Liver (tissue), 9 donors: ENCODE results near the gene IL24. TPM values are rescaled to one million over a fixed set of nuclear protein-coding genes. Genes with fewer than 3 reads are reported as not detected.

ENCODE experiments used
- DNase-seq: peaks from one replicate; pipeline ENCODE4 v3.0.0-alpha.2; 2017; ENCODE audit warnings: low spot score
- H3K27ac ChIP-seq, 2 donors: one replicate each; pipeline ENCODE4 v1.7.0; 2013; ENCODE audit warnings: inconsistent platforms in 2 of 2, low read length in 2 of 2, control low read depth in 1 of 2, low read depth in 1 of 2, mild to moderate bottlenecking in 1 of 2
- H3K27me3 ChIP-seq, 4 donors: one replicate each; pipeline versions ENCODE4 v1.6.1 to v1.7.0; 2013; ENCODE audit warnings: low read length in 3 of 4, inconsistent platforms in 1 of 4, mild to moderate bottlenecking in 1 of 4, moderate library complexity in 1 of 4; ENCODE audit not compliant: control insufficient read depth in 4 of 4, insufficient read depth in 4 of 4
- H3K36me3 ChIP-seq, 4 donors: one replicate each; pipeline versions ENCODE4 v1.6.1 to v1.7.0; 2013; ENCODE audit warnings: low read length in 3 of 4, mild to moderate bottlenecking in 3 of 4, low read depth in 1 of 4, moderate library complexity in 1 of 4; ENCODE audit not compliant: control insufficient read depth in 4 of 4, insufficient read depth in 3 of 4
- H3K4me1 ChIP-seq, 4 donors: one replicate each; pipeline versions ENCODE4 v1.6.1 to v1.7.0; 2013; ENCODE audit warnings: low read length in 3 of 4, mild to moderate bottlenecking in 3 of 4, moderate library complexity in 1 of 4; ENCODE audit not compliant: control insufficient read depth in 4 of 4, insufficient read depth in 4 of 4
- H3K4me3 ChIP-seq, 3 donors: one replicate each; pipeline versions ENCODE4 v1.6.1 to v1.7.0; 2013; ENCODE audit warnings: low read length in 3 of 3, control low read depth in 1 of 3, low read depth in 1 of 3, mild to moderate bottlenecking in 1 of 3
- H3K9ac ChIP-seq, 2 donors: one replicate each; pipeline ENCODE4 v1.7.0; 2013; ENCODE audit warnings: low read length in 2 of 2, mild to moderate bottlenecking in 2 of 2, moderate library complexity in 2 of 2, control low read depth in 1 of 2, low read depth in 1 of 2
- H3K9me3 ChIP-seq, 4 donors: one replicate each; pipeline versions ENCODE4 v1.6.1 to v1.7.0; 2013; ENCODE audit warnings: low read length in 3 of 4; ENCODE audit not compliant: control insufficient read depth in 4 of 4
- EGR1 ChIP-seq, 2 donors: IDR thresholded peaks; 2 replicates each; pipeline ENCODE4 v1.6.1; 2016 to 2018; ENCODE audit warnings: antibody characterized with exemption in 2 of 2, low read depth in 2 of 2
- FOXA1 ChIP-seq: IDR thresholded peaks from 2 replicates; pipeline ENCODE4 v1.6.1; 2016; ENCODE audit warnings: antibody characterized with exemption
- GABPA ChIP-seq, 2 donors: IDR thresholded peaks in 1 of 2; conservative IDR thresholded peaks in 1 of 2; 2 replicates each; pipeline ENCODE4 v1.6.1; 2016; ENCODE audit warnings: antibody characterized with exemption in 2 of 2, mild to moderate bottlenecking in 1 of 2, moderate library complexity in 1 of 2
- HNF4A ChIP-seq, 2 donors: conservative IDR thresholded peaks; 2 replicates each; pipeline ENCODE4 v1.6.1; 2016; ENCODE audit warnings: antibody characterized with exemption in 2 of 2, mild to moderate bottlenecking in 2 of 2
- HNF4G ChIP-seq: IDR thresholded peaks from 2 replicates; pipeline ENCODE4 v1.6.1; 2016; ENCODE audit warnings: antibody characterized with exemption
- JUND ChIP-seq, 2 donors: IDR thresholded peaks; 2 replicates each; pipeline ENCODE4 v1.6.1; 2016; ENCODE audit warnings: antibody characterized with exemption in 2 of 2
- NR2F2 ChIP-seq: IDR thresholded peaks from 2 replicates; pipeline ENCODE4 v1.6.1; 2016; ENCODE audit warnings: antibody characterized with exemption
- RAD21 ChIP-seq, 2 donors: IDR thresholded peaks; 2 replicates each; pipeline ENCODE4 v1.6.1; 2016; ENCODE audit warnings: antibody characterized with exemption in 2 of 2, mild to moderate bottlenecking in 2 of 2
- RXRA ChIP-seq, 2 donors: IDR thresholded peaks; 2 replicates each; pipeline ENCODE4 v1.6.1; 2017 to 2018; ENCODE audit warnings: antibody characterized with exemption in 2 of 2, mild to moderate bottlenecking in 1 of 2
- SP1 ChIP-seq: IDR thresholded peaks from 2 replicates; pipeline ENCODE4 v1.6.1; 2018; ENCODE audit warnings: antibody characterized with exemption, mild to moderate bottlenecking
- TAF1 ChIP-seq: conservative IDR thresholded peaks from 2 replicates; pipeline ENCODE4 v1.6.1; 2016; ENCODE audit warnings: antibody characterized with exemption, mild to moderate bottlenecking
- YY1 ChIP-seq: IDR thresholded peaks from 2 replicates; pipeline ENCODE4 v1.6.1; 2016; ENCODE audit warnings: antibody characterized with exemption, mild to moderate bottlenecking
- whole genome bisulfite sequencing: extraction: QIAGEN DNeasy Blood & Tissue Kit; methylation state at CpG from one replicate; pipeline ENCODE4 v1.1.7; 2013; 5-methylcytosine and 5-hydroxymethylcytosine counted together
- polyA plus RNA-seq, 2 donors: library from polyadenylated mRNA; stranded (reverse) in 1 of 2; unstranded in 1 of 2; fragments of 200-250 nt in 1 of 2; fragments of >200 nt in 1 of 2; fragmentation: Nextera tagmentation in 1 of 2; extraction: Ambion mirVana in 1 of 2; gene quantifications; one replicate each; pipeline versions ENCODE4 v1.2.1 to v1.2.3, GENCODE V29; 2013 to 2015
- total RNA-seq, 2 donors: library from RNA; depleted of rRNA; stranded (reverse); fragments of >200 nt; gene quantifications; one replicate each; pipeline ENCODE4 v1.2.3, GENCODE V29; 2014
- TF ChIP-seq, protein P1 (sequence below): IDR thresholded peaks from 2 replicates; pipeline ENCODE4 v1.6.1; 2016; ENCODE audit warnings: antibody characterized with exemption
- TF ChIP-seq, protein P2 (sequence below): IDR thresholded peaks from 2 replicates; pipeline ENCODE4 v1.6.1; 2016; ENCODE audit warnings: antibody characterized with exemption
- TF ChIP-seq, protein P3 (sequence below): IDR thresholded peaks from 2 replicates; pipeline ENCODE4 v1.6.1; 2016; ENCODE audit warnings: antibody characterized with exemption
- TF ChIP-seq, protein P4 (sequence below): fragments of 150-350 bp; IDR thresholded peaks from 2 replicates; pipeline ENCODE4 v1.5.1; 2017; ENCODE audit warnings: improper control_type of control experiment, low read depth, low read length; ENCODE audit not compliant: missing input control
- TF ChIP-seq, protein P5 (sequence below): IDR thresholded peaks from 2 replicates; pipeline ENCODE4 v1.6.1; 2016; ENCODE audit warnings: antibody characterized with exemption, mild to moderate bottlenecking
- donor health status: healthy.
- donor health status: healthy.
- donor health status: healthy.
- donor health status: healthy.
- donor health status: healthy.

The IL24 gene
- total and polyA plus RNA-seq, 4 donors, result 0.13 TPM; not detected in 3

DNA sequence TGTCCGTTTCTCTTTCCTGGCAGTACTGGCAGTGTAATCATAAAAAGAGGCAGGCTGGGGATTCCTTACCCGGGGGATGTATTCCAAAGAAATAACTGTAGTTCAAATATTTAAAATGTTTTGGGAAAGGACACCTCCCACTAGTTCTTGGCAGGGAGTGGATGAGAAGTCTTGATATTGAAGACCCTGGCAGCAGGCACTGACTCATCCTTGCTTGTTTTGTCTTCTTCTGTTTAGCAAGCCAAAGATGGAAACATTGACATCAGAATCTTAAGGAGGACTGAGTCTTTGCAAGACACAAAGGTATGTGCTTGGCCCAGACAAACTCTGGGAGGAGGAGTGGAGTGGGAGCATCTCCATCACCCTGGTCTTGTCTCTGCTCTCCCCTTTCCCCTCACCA lies 31.2 kb upstream of the IL24 start:
- TF ChIP-seq, protein P1, sequence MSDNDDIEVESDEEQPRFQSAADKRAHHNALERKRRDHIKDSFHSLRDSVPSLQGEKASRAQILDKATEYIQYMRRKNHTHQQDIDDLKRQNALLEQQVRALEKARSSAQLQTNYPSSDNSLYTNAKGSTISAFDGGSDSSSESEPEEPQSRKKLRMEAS, result no peak
- TF ChIP-seq, protein P2, sequence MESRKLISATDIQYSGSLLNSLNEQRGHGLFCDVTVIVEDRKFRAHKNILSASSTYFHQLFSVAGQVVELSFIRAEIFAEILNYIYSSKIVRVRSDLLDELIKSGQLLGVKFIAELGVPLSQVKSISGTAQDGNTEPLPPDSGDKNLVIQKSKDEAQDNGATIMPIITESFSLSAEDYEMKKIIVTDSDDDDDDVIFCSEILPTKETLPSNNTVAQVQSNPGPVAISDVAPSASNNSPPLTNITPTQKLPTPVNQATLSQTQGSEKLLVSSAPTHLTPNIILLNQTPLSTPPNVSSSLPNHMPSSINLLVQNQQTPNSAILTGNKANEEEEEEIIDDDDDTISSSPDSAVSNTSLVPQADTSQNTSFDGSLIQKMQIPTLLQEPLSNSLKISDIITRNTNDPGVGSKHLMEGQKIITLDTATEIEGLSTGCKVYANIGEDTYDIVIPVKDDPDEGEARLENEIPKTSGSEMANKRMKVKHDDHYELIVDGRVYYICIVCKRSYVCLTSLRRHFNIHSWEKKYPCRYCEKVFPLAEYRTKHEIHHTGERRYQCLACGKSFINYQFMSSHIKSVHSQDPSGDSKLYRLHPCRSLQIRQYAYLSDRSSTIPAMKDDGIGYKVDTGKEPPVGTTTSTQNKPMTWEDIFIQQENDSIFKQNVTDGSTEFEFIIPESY, result no peak
- TF ChIP-seq HNF4G (no peak), YY1 (no peak), RAD21 (IDR thresholded peaks at IDR 0.05) (no peak), RXRA (IDR thresholded peaks at IDR 0.05) (no peak), HNF4A (conservative IDR thresholded peaks at IDR 0.05) (no peak), JUND (IDR thresholded peaks at IDR 0.05) (no peak), EGR1 (IDR thresholded peaks at IDR 0.05; ENCODE audit: low read depth in 2 of 2) (no peak), NR2F2 (no peak), GABPA (IDR thresholded peaks at IDR 0.05 in 1 of 2, conservative IDR thresholded peaks at IDR 0.05 in 1 of 2) (no peak), FOXA1 (no peak), TAF1 (no peak)
- TF ChIP-seq, protein P3, sequence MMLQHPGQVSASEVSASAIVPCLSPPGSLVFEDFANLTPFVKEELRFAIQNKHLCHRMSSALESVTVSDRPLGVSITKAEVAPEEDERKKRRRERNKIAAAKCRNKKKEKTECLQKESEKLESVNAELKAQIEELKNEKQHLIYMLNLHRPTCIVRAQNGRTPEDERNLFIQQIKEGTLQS, result no peak
- no peak overlapping the region for H3K27ac ChIP-seq

DNA sequence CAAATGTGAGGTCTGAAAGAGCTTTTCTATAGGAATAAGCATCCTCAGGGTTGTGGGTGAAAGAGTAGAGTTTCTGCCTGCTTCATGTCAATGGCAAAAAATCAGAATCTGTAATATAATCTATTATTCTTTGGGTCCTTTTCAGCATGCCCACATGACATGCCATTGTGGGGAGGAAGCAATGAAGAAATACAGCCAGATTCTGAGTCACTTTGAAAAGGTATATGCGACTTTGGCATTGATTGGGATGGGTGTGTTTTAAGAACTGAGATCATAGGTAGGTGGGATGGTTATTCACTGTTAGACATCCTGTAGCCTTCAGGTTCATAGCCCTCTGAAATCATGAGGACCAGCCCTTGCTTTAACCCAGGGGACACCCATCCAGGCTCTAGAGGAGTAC lies 30.0 kb upstream of the IL24 start:
- peaks cover 0 to 8% (median 3%) of the 10 kb centered on the region in 4 donors for H3K4me1 ChIP-seq
- no peaks in the 10 kb centered on the region for H3K27me3 ChIP-seq
- no peak overlapping the region for H3K4me3 ChIP-seq
- no peak for DNase-seq
- no peaks in the 10 kb centered on the region for H3K36me3 ChIP-seq
- H3K9me3 ChIP-seq, result no peaks in the 10 kb centered on the region
- TF ChIP-seq RXRA (IDR thresholded peaks at IDR 0.05) (no peak), HNF4A (conservative IDR thresholded peaks at IDR 0.05) (no peak), TAF1 (no peak), YY1 (no peak), NR2F2 (no peak), JUND (IDR thresholded peaks at IDR 0.05) (no peak), FOXA1 (no peak), SP1 (no peak)
- TF ChIP-seq, protein P4, sequence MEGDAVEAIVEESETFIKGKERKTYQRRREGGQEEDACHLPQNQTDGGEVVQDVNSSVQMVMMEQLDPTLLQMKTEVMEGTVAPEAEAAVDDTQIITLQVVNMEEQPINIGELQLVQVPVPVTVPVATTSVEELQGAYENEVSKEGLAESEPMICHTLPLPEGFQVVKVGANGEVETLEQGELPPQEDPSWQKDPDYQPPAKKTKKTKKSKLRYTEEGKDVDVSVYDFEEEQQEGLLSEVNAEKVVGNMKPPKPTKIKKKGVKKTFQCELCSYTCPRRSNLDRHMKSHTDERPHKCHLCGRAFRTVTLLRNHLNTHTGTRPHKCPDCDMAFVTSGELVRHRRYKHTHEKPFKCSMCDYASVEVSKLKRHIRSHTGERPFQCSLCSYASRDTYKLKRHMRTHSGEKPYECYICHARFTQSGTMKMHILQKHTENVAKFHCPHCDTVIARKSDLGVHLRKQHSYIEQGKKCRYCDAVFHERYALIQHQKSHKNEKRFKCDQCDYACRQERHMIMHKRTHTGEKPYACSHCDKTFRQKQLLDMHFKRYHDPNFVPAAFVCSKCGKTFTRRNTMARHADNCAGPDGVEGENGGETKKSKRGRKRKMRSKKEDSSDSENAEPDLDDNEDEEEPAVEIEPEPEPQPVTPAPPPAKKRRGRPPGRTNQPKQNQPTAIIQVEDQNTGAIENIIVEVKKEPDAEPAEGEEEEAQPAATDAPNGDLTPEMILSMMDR, result no peak
- TF ChIP-seq, protein P5, sequence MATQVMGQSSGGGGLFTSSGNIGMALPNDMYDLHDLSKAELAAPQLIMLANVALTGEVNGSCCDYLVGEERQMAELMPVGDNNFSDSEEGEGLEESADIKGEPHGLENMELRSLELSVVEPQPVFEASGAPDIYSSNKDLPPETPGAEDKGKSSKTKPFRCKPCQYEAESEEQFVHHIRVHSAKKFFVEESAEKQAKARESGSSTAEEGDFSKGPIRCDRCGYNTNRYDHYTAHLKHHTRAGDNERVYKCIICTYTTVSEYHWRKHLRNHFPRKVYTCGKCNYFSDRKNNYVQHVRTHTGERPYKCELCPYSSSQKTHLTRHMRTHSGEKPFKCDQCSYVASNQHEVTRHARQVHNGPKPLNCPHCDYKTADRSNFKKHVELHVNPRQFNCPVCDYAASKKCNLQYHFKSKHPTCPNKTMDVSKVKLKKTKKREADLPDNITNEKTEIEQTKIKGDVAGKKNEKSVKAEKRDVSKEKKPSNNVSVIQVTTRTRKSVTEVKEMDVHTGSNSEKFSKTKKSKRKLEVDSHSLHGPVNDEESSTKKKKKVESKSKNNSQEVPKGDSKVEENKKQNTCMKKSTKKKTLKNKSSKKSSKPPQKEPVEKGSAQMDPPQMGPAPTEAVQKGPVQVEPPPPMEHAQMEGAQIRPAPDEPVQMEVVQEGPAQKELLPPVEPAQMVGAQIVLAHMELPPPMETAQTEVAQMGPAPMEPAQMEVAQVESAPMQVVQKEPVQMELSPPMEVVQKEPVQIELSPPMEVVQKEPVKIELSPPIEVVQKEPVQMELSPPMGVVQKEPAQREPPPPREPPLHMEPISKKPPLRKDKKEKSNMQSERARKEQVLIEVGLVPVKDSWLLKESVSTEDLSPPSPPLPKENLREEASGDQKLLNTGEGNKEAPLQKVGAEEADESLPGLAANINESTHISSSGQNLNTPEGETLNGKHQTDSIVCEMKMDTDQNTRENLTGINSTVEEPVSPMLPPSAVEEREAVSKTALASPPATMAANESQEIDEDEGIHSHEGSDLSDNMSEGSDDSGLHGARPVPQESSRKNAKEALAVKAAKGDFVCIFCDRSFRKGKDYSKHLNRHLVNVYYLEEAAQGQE, result no peak
- no peak overlapping the region for H3K27ac ChIP-seq
- no peak overlapping the region for H3K9ac ChIP-seq
- WGBS, result 93% methylated on average over 1 of the region's 1 CpG

More for the DNA sequence above, 31.2 kb upstream of the IL24 start:
- 79% methylated on average over 2 of the region's 2 CpGs for WGBS
- Histone ChIP-seq H3K9ac (no peak overlapping the region), H3K4me1 (peaks cover 0 to 8% (median 3%) of the 10 kb centered on the region in 4 donors), H3K27me3 (no peaks in the 10 kb centered on the region), H3K4me3 (no peak overlapping the region), H3K36me3 (no peaks in the 10 kb centered on the region), H3K9me3 (no peaks in the 10 kb centered on the region)
- no peak for DNase-seq
